SK-N-SH (cell line): ENCODE measurements around the gene ACAD10. TPM values are rescaled to one million over a fixed set of nuclear protein-coding genes. Genes with fewer than 3 reads are reported as not detected.

Experiments
- CTCF ChIA-PET: fragments of 300-600, 350-600 bp; formaldehyde crosslinking; extraction: SDS; loops from one replicate; lab custom pipeline; 2021; lab: Yijun Ruan, JAX
- POLR2A ChIA-PET: fragments of 350-600 bp; sonication (Branson Sonifier 250); formaldehyde crosslinking; extraction: SDS; loops from one replicate; lab custom pipeline; 2020; ENCODE audit warnings: antibody characterized with exemption, inconsistent platforms; lab: Yijun Ruan, JAX
- DNase-seq: peaks from one replicate; pipeline ENCODE4 v3.0.0; 2012
- H2AFZ ChIP-seq: fragments of 200-600 bp; sonication (generic); 2 replicates; pipeline ENCODE4 v1.8.1; 2016; ENCODE audit warnings: antibody characterized with exemption, mild to moderate bottlenecking, low read depth
- H3F3A ChIP-seq: fragments of 200-600 bp; sonication (generic); replicated peaks from 2 replicates; pipeline ENCODE3; 2016; ENCODE audit warnings: antibody characterized with exemption, mild to moderate bottlenecking; ENCODE audit not compliant: insufficient read depth
- H3K27ac ChIP-seq, 2 experiments: fragments of 200-500 bp in 1 of 2; fragments of 200-600 bp in 1 of 2; sonication (Bioruptor generic) in 1 of 2; sonication (generic), shearing (Covaris generic) in 1 of 2; 2 replicates each; pipeline versions ENCODE4 v1.5.1 to v1.6.1; 2014 to 2016; ENCODE audit warnings: low read depth in 2 of 2, inconsistent platforms in 1 of 2, low read length in 1 of 2, mild to moderate bottlenecking in 1 of 2, mixed read lengths in 1 of 2
- H3K27me3 ChIP-seq: fragments of 200-600 bp; sonication (generic), shearing (Covaris generic); 2 replicates; pipeline ENCODE4 v1.6.1; 2016; ENCODE audit warnings: mixed run types; ENCODE audit not compliant: insufficient read depth
- H3K36me3 ChIP-seq, 2 experiments: fragments of 200-500 bp in 1 of 2; fragments of 200-600 bp in 1 of 2; sonication (Bioruptor generic) in 1 of 2; sonication (generic) in 1 of 2; replicated peaks in 1 of 2; 2 replicates each; pipeline versions ENCODE3 to v1.5.1; 2014 to 2016; ENCODE audit warnings: low read length in 1 of 2, mild to moderate bottlenecking in 1 of 2; ENCODE audit not compliant: insufficient read depth in 2 of 2, control insufficient read depth in 1 of 2
- H3K4me1 ChIP-seq, 2 experiments: fragments of 200-500 bp in 1 of 2; fragments of 200-600 bp in 1 of 2; sonication (Bioruptor generic) in 1 of 2; sonication (generic), shearing (Covaris generic) in 1 of 2; 2 replicates each; pipeline versions ENCODE4 v1.5.1 to v1.6.1; 2014 to 2016; ENCODE audit warnings: low read depth in 1 of 2, low read length in 1 of 2, mixed run types in 1 of 2; ENCODE audit not compliant: insufficient read depth in 2 of 2, control insufficient read depth in 1 of 2
- H3K4me2 ChIP-seq: fragments of 200-600 bp; sonication (generic), shearing (Covaris generic); 2 replicates; pipeline ENCODE4 v1.6.1; 2017; ENCODE audit warnings: mixed run types
- H3K4me3 ChIP-seq, 2 experiments: fragments of 200-500 bp in 1 of 2; fragments of 200-600 bp in 1 of 2; sonication (Bioruptor generic) in 1 of 2; sonication (generic), shearing (Covaris generic) in 1 of 2; 2 replicates each; pipeline versions ENCODE4 v1.5.1 to v1.8.1; 2014 to 2016; ENCODE audit warnings: low read depth in 2 of 2, inconsistent platforms in 1 of 2, low read length in 1 of 2, mild to moderate bottlenecking in 1 of 2, mixed read lengths in 1 of 2, moderate library complexity in 1 of 2
- H3K79me2 ChIP-seq: fragments of 200-600 bp; sonication (generic); 2 replicates; pipeline ENCODE4 v1.8.1; 2017; ENCODE audit warnings: mild to moderate bottlenecking; ENCODE audit not compliant: insufficient read depth
- H3K9ac ChIP-seq: fragments of 200-600 bp; sonication (generic); 2 replicates; pipeline ENCODE4 v1.6.1; 2017; ENCODE audit warnings: mixed run types
- H3K9me2 ChIP-seq: fragments of 200-600 bp; sonication (generic); 2 replicates; pipeline ENCODE4 v1.6.1; 2017; ENCODE audit warnings: mixed run types
- H3K9me3 ChIP-seq: fragments of 200-600 bp; sonication (generic); 2 replicates; pipeline ENCODE4 v1.6.1; 2017; ENCODE audit warnings: mixed run types, mild to moderate bottlenecking, moderate library complexity
- H4K20me1 ChIP-seq: fragments of 200-600 bp; sonication (generic); 2 replicates; pipeline ENCODE4 v1.6.1; 2017; ENCODE audit warnings: mild to moderate bottlenecking, mixed run types; ENCODE audit not compliant: insufficient read depth
- ELF1 ChIP-seq: IDR thresholded peaks from 2 replicates; pipeline ENCODE4 v1.4.0; 2012
- EZH2phosphoT487 ChIP-seq: fragments of 200-600 bp; sonication (generic); IDR thresholded peaks from 2 replicates; pipeline ENCODE4 v1.6.1; 2017; ENCODE audit warnings: low read depth, mixed run types, mild to moderate bottlenecking, antibody characterized with exemption, moderate library complexity, borderline replicate concordance
- FOXJ3 ChIP-seq: sonication (generic); formaldehyde crosslinking; IDR thresholded peaks from 2 replicates; pipeline ENCODE4 v1.5.1; 2020; ENCODE audit warnings: mild to moderate bottlenecking, missing genetic modification reagents
- FOXM1 ChIP-seq: IDR thresholded peaks from 2 replicates; pipeline ENCODE4 v1.4.0; 2012; ENCODE audit warnings: low read depth, mild to moderate bottlenecking
- GATA2 ChIP-seq: sonication (generic); formaldehyde crosslinking; IDR thresholded peaks from 2 replicates; pipeline ENCODE4 v1.5.0; 2020; ENCODE audit warnings: mild to moderate bottlenecking, missing genetic modification reagents
- JUND ChIP-seq: IDR thresholded peaks from 2 replicates; pipeline ENCODE4 v1.4.0; 2012
- MEF2A ChIP-seq: IDR thresholded peaks from 2 replicates; pipeline ENCODE4 v1.4.0; 2012; ENCODE audit warnings: low read depth, borderline replicate concordance
- NRF1 ChIP-seq: IDR thresholded peaks from 2 replicates; pipeline ENCODE4 v1.6.1; 2012; ENCODE audit warnings: low read depth, mild to moderate bottlenecking, low read length
- POLR2AphosphoS5 ChIP-seq: IDR thresholded peaks from 2 replicates; pipeline ENCODE4 v1.6.1; 2012; ENCODE audit warnings: low read depth, low read length
- RCOR1 ChIP-seq: fragments of 150-350 bp; IDR thresholded peaks from 2 replicates; pipeline ENCODE4 v1.6.1; 2017; ENCODE audit warnings: antibody characterized with exemption, low read length
- REST ChIP-seq: IDR thresholded peaks from 2 replicates; pipeline ENCODE4 v1.6.1; 2012; ENCODE audit warnings: mild to moderate bottlenecking, low read depth, low read length, moderate library complexity
- RXRA ChIP-seq: IDR thresholded peaks from 2 replicates; pipeline ENCODE4 v1.4.0; 2012; ENCODE audit warnings: low read depth, mild to moderate bottlenecking, borderline replicate concordance
- SMC3 ChIP-seq: IDR thresholded peaks from 2 replicates; pipeline ENCODE4 v1.6.1; 2012; ENCODE audit warnings: low read depth, low read length, improper control_type of control experiment
- TAF1 ChIP-seq: IDR thresholded peaks from 2 replicates; pipeline ENCODE4 v1.6.1; 2012; ENCODE audit warnings: low read depth, mild to moderate bottlenecking, low read length, moderate library complexity, borderline replicate concordance
- TCF12 ChIP-seq: IDR thresholded peaks from 2 replicates; pipeline ENCODE4 v1.4.0; 2012
- TEAD4 ChIP-seq: IDR thresholded peaks from 2 replicates; pipeline ENCODE4 v1.4.0; 2012; ENCODE audit warnings: mild to moderate bottlenecking, borderline replicate concordance; ENCODE audit not compliant: insufficient read depth
- USF2 ChIP-seq: fragments of 150-350 bp; IDR thresholded peaks from 2 replicates; pipeline ENCODE4 v1.6.1; 2017; ENCODE audit warnings: antibody characterized with exemption, low read length, low read depth, borderline replicate concordance
- YY1 ChIP-seq: IDR thresholded peaks from 2 replicates; pipeline ENCODE4 v1.4.0; 2012; ENCODE audit warnings: low read depth, mild to moderate bottlenecking
- WGBS: methylation state at CpG from one replicate; pipeline ENCODE4 v1.1.6; 2017; ENCODE audit warnings: low lambda C conversion rate; 5-methylcytosine and 5-hydroxymethylcytosine counted together
- polyA plus RNA-seq, 3 experiments: library from polyadenylated mRNA; depleted of rRNA; stranded (reverse); fragments of >200 nt; gene quantifications; 2 replicates each; pipeline ENCODE4 v1.2.3, GENCODE V29; 2012

Gene ACAD10
- polyA plus RNA-seq, 1 of the 3 experiments (the other 2 are of a cell fraction): 24.6 TPM

GRCh38 chr12:111780166-111780565, 94.3 kb downstream of the ACAD10 start:
- Histone ChIP-seq H3K4me2 (no peak overlapping the region), H3K9me3 (no peaks in the 10 kb centered on the region), H4K20me1 (no peaks in the 10 kb centered on the region), H3K36me3 (peaks cover 0 to 8% of the 10 kb centered on the region in 2 experiments), H3K4me1 (peaks cover 6 to 12% of the 10 kb centered on the region in 2 experiments; a peak in 2 of 4 replicates), H2AFZ (no peak overlapping the region), H3K79me2 (no peaks in the 10 kb centered on the region; the same call in 1 of the 2 replicates), H3K27me3 (no peaks in the 10 kb centered on the region), H3F3A (no peaks in the 10 kb centered on the region), H3K9me2 (no peaks in the 10 kb centered on the region), H3K9ac (no peak overlapping the region), H3K4me3 (no peak overlapping the region), H3K27ac (no peak overlapping the region)
- WGBS: 96% methylated on average over 10 of the region's 10 CpGs
- no peak for TF ChIP-seq TAF1
- DNase-seq: no peak
- ChIA-PET CTCF (no interaction called here), POLR2A (no interaction called here)

- Histone ChIP-seq H3K9me3 (no peaks in the 10 kb centered on the region), H3K4me2 (no peak overlapping the region), H3K9ac (no peak overlapping the region), H3K36me3 (peaks cover 0 to 13% of the 10 kb centered on the region in 2 experiments), H2AFZ (no peak overlapping the region), H3K9me2 (no peaks in the 10 kb centered on the region), H3K4me3 (no peak overlapping the region), H3K79me2 (no peaks in the 10 kb centered on the region; the same call in 1 of the 2 replicates), H4K20me1 (no peaks in the 10 kb centered on the region), H3K27me3 (no peaks in the 10 kb centered on the region), H3K27ac (no peak overlapping the region), H3F3A (peaks cover under 1% of the 10 kb centered on the region), H3K4me1 (peaks cover 2 to 8% of the 10 kb centered on the region in 2 experiments; a peak in 2 of 4 replicates)
- CTCF ChIA-PET: interaction anchor here (1.2 kb wide), 1 partner anchor 13 kb away, joined by 3 read pairs; no protein-coding TSS in a partner anchor
- DNase-seq: no peak
- TF ChIP-seq JUND (no peak), MEF2A (no peak), RCOR1 (no peak), TEAD4 (no peak), TAF1 (no peak), POLR2AphosphoS5 (no peak), FOXJ3 (CRISPR knock-in tag) (no peak), TCF12 (no peak), YY1 (no peak), RXRA (no peak), REST (no peak), FOXM1 (no peak), ELF1 (no peak), SMC3 (no peak), EZH2phosphoT487 (no peak), USF2 (no peak), NRF1 (no peak), GATA2 (CRISPR knock-in tag) (no peak)
- WGBS: 93% methylated on average over 5 of the region's 5 CpGs
- POLR2A ChIA-PET: no interaction called here
Observed at GRCh38 chr12:111780615-111781014, 94.8 kb downstream of the ACAD10 start.
